ENCODE results near the gene PDK1.

- TF ChIP-seq GATA3 (IDR thresholded peaks at IDR 0.05; ENCODE audit: low read depth, low read length), result no peak
- no peak for TF ChIP-seq GATA2 (IDR thresholded peaks at IDR 0.05; ENCODE audit: low read depth, low read length)
Measured at GRCh38 chr2:172558372-172558771, 2.5 kb downstream of the PDK1 start.

Data from SH-SY5Y (cell line).